HepG2 (cell line): Measurements from ENCODE around the gene ANAPC5. TPM values are rescaled to one million over a fixed set of nuclear protein-coding genes. Genes with fewer than 3 reads are reported as not detected.

ENCODE experiments used
- AGO2 ChIP-seq: fragments of 200-400 bp; formaldehyde crosslinking; optimal IDR thresholded peaks from 2 replicates; pipeline ENCODE3; 2017; ENCODE audit warnings: mild to moderate bottlenecking, low read depth, low read length, moderate library complexity
- ARID4A ChIP-seq: sonication (generic); formaldehyde crosslinking; IDR thresholded peaks from 2 replicates; pipeline ENCODE4 v1.5.0; 2020; ENCODE audit warnings: mild to moderate bottlenecking, missing genetic modification reagents, borderline replicate concordance
- ARNT2 ChIP-seq: sonication (generic); formaldehyde crosslinking; IDR thresholded peaks from 2 replicates; pipeline ENCODE4 v1.8.0; 2022; ENCODE audit warnings: mild to moderate bottlenecking, low read depth, missing genetic modification reagents, moderate library complexity
- DNMT3B ChIP-seq: conservative IDR thresholded peaks from 2 replicates; pipeline ENCODE4 v1.6.1; 2016; ENCODE audit warnings: missing biosample characterization, control low read depth
- GLI4 ChIP-seq: sonication (generic); formaldehyde crosslinking; IDR thresholded peaks from 2 replicates; pipeline ENCODE4 v1.5.1; 2020; ENCODE audit warnings: missing genetic modification reagents, mild to moderate bottlenecking, moderate library complexity, borderline replicate concordance
- GTF2F1 ChIP-seq: fragments of 150-350 bp; IDR thresholded peaks from 2 replicates; pipeline ENCODE4 v1.6.1; 2014; ENCODE audit warnings: low read length
- HOXA9 ChIP-seq: sonication (generic); formaldehyde crosslinking; IDR thresholded peaks from 2 replicates; pipeline ENCODE4 v1.8.1; 2022; ENCODE audit warnings: missing genetic modification reagents, mild to moderate bottlenecking, moderate library complexity, borderline replicate concordance
- KLF16 ChIP-seq, 2 experiments: sonication (generic) in 1 of 2; formaldehyde crosslinking in 1 of 2; IDR thresholded peaks; 2 replicates each; pipeline versions ENCODE4 v1.6.1 to v1.8.0; 2016 to 2023; ENCODE audit warnings: missing genetic modification reagents in 2 of 2, missing compliant biosample characterization in 1 of 2
- KMT2B ChIP-seq: IDR thresholded peaks from 2 replicates; pipeline ENCODE4 v1.6.1; 2016; ENCODE audit warnings: missing genetic modification reagents, missing compliant biosample characterization
- LBX2 ChIP-seq: sonication (generic); formaldehyde crosslinking; IDR thresholded peaks from 2 replicates; pipeline ENCODE4 v1.5.0; 2020; ENCODE audit warnings: missing genetic modification reagents, mild to moderate bottlenecking, borderline replicate concordance
- MTA3 ChIP-seq: sonication (generic); formaldehyde crosslinking; IDR thresholded peaks from 2 replicates; pipeline ENCODE4 v1.4.0; 2020; ENCODE audit warnings: missing genetic modification reagents
- MXD1 ChIP-seq: sonication (generic); formaldehyde crosslinking; IDR thresholded peaks from 2 replicates; pipeline ENCODE4 v1.4.0; 2020; ENCODE audit warnings: mild to moderate bottlenecking, missing genetic modification reagents
- NKX3-1 ChIP-seq: sonication (generic); formaldehyde crosslinking; IDR thresholded peaks from 2 replicates; pipeline ENCODE4 v1.5.0; 2020; ENCODE audit warnings: missing genetic modification reagents
- PHF8 ChIP-seq: sonication (generic); formaldehyde crosslinking; IDR thresholded peaks from 2 replicates; pipeline ENCODE4 v1.5.0; 2020; ENCODE audit warnings: missing genetic modification reagents
- SRY ChIP-seq: sonication (generic); formaldehyde crosslinking; IDR thresholded peaks from 2 replicates; pipeline ENCODE4 v1.8.0; 2022; ENCODE audit warnings: mild to moderate bottlenecking, missing genetic modification reagents
- UBTF ChIP-seq: sonication (generic); formaldehyde crosslinking; IDR thresholded peaks from 2 replicates; pipeline ENCODE4 v1.4.0; 2020; ENCODE audit warnings: mild to moderate bottlenecking, missing genetic modification reagents
- ZKSCAN1 ChIP-seq: fragments of 150-350 bp; IDR thresholded peaks from 2 replicates; pipeline ENCODE4 v1.6.1; 2014; ENCODE audit warnings: low read length
- ZNF180 ChIP-seq: sonication (generic); formaldehyde crosslinking; IDR thresholded peaks from 2 replicates; pipeline ENCODE4 v1.4.0; 2020; ENCODE audit warnings: low read depth, missing genetic modification reagents, borderline replicate concordance
- ZNF232 ChIP-seq: sonication (generic); formaldehyde crosslinking; IDR thresholded peaks from 2 replicates; pipeline ENCODE4 v1.4.0; 2020; ENCODE audit warnings: missing genetic modification reagents, borderline replicate concordance
- ZNF430 ChIP-seq: sonication (generic); formaldehyde crosslinking; IDR thresholded peaks from 2 replicates; pipeline ENCODE4 v1.9.0; 2021; ENCODE audit warnings: mild to moderate bottlenecking, missing genetic modification reagents
- ZNF670 ChIP-seq: sonication (generic); formaldehyde crosslinking; IDR thresholded peaks from 2 replicates; pipeline ENCODE4 v1.8.0; 2022; ENCODE audit warnings: mild to moderate bottlenecking, missing genetic modification reagents, borderline replicate concordance
- ZNF776 ChIP-seq: sonication (generic); formaldehyde crosslinking; IDR thresholded peaks from 2 replicates; pipeline ENCODE4 v1.4.0; 2020; ENCODE audit warnings: mild to moderate bottlenecking, missing genetic modification reagents
- ZNF777 ChIP-seq: sonication (generic); formaldehyde crosslinking; IDR thresholded peaks from 2 replicates; pipeline ENCODE4 v1.4.0; 2020; ENCODE audit warnings: missing genetic modification reagents
- polyA plus RNA-seq, 8 experiments: library from polyadenylated mRNA; depleted of rRNA in 3 of 8; stranded (reverse) in 7 of 8; unstranded in 1 of 8; fragments of >200 nt; fragmentation: Illumina TruSeq in 4 of 8; extraction: Trizol in 4 of 8; gene quantifications; 2 replicates each; pipeline versions ENCODE4 v1.2.1 to v1.2.3, GENCODE V29; 2011 to 2016; ENCODE audit warnings: low read depth in 4 of 8, missing spikeins in 1 of 8, mixed read lengths in 1 of 8; ENCODE audit not compliant: insufficient read depth in 1 of 8
- total RNA-seq, 5 experiments: library from RNA; depleted of rRNA; stranded (reverse); fragments of >200 nt; fragmentation: Illumina TruSeq; extraction: Trizol; gene quantifications; 2 replicates each; pipeline ENCODE4 v1.2.3, GENCODE V29; 2016; ENCODE audit warnings: low read depth in 1 of 5

The ANAPC5 gene
- total and polyA plus RNA-seq, 2 of the 13 experiments (the other 11 are each of a cell fraction or from before 2014, with no cell fraction given): 146 to 161 TPM

- TF ChIP-seq LBX2 (CRISPR knock-in tag) (no peak), ZNF180 (CRISPR knock-in tag) (no peak), AGO2 (peak; percentile 73), ZNF777 (CRISPR knock-in tag) (peak; percentile 93), UBTF (CRISPR knock-in tag) (peak; percentile 93), ARID4A (CRISPR knock-in tag) (peak; percentile 64; the same call in 1 of the 2 replicates), MXD1 (CRISPR knock-in tag) (peak; percentile 67), GLI4 (CRISPR knock-in tag) (peak; percentile 88; the same call in 1 of the 2 replicates), KLF16 (CRISPR knock-in tag; IDR thresholded peaks at IDR 0.05) (no peak), NKX3-1 (peak; percentile 0; the same call in 1 of the 2 replicates), HOXA9 (CRISPR knock-in tag) (no peak), ZNF430 (CRISPR knock-in tag) (peak; percentile 7; the same call in 1 of the 2 replicates), ZNF232 (CRISPR knock-in tag) (0 out of 2 replicates have a peak, but pooled peaks have one; percentile 58), KMT2B (CRISPR knock-in tag) (peak; percentile 42; the same call in 1 of the 2 replicates), GTF2F1 (no peak), DNMT3B (CRISPR knock-in tag) (no peak), ZNF670 (peak; percentile 7; the same call in 1 of the 2 replicates), MTA3 (no peak), PHF8 (peak; percentile 31), ZNF776 (CRISPR knock-in tag) (peak; percentile 23; the same call in 1 of the 2 replicates), ZKSCAN1 (no peak; the same call in 1 of the 2 replicates), ARNT2 (CRISPR knock-in tag) (0 out of 2 replicates have a peak, but pooled peaks have one; percentile 52), SRY (CRISPR knock-in tag) (peak; percentile 25; the same call in 1 of the 2 replicates)
Measured at GRCh38 chr12:121400332-121401139, 48.3 kb upstream of the ANAPC5 start (continued).
